ENCODE data around the gene DAZAP1.

Gene DAZAP1

GRCh38 chr19:1394252-1395193 lies 12.9 kb upstream of the DAZAP1 start:
- DNase-seq: no peak

- DNase-seq: no peak
These were observed 12.0 kb upstream of the DAZAP1 start for GRCh38 chr19:1395194-1396018.

GRCh38 chr19:1396019-1396767 lies 11.2 kb upstream of the DAZAP1 start:
- DNase-seq: no peak

GRCh38 chr19:1396768-1397679 lies 10.4 kb upstream of the DAZAP1 start:
- no peak for DNase-seq

- DNase-seq: no peak
These were observed 9.5 kb upstream of the DAZAP1 start for GRCh38 chr19:1397838-1398237.

- DNase-seq: no peak
These were observed 8.3 kb upstream of the DAZAP1 start for GRCh38 chr19:1399079-1399478.

GRCh38 chr19:1399745-1400144 lies 7.6 kb upstream of the DAZAP1 start:
- no peak for DNase-seq

GRCh38 chr19:1400281-1401137 lies 6.9 kb upstream of the DAZAP1 start:
- no peak for DNase-seq

- DNase-seq: peak; percentile 52
These were observed 6.1 kb upstream of the DAZAP1 start, which contains the start of gene GAMT for GRCh38 chr19:1401138-1401888. Gene GAMT, minus strand, starts transcription at chr19:1401542. Its CDS starts 66 bp downstream, at chr19:1401476.

GRCh38 chr19:1401889-1402217 lies 5.5 kb upstream of the DAZAP1 start:
- DNase-seq: no peak

GRCh38 chr19:1402411-1403070 lies 4.8 kb upstream of the DAZAP1 start:
- DNase-seq: no peak

- DNase-seq: peak; percentile 100
These were observed 435 bp upstream of the DAZAP1 start for GRCh38 chr19:1406774-1407527.

GRCh38 chr19:1408300-1409203 lies 1.2 kb downstream of the DAZAP1 start:
- peak; percentile 50 for DNase-seq

- no peak for DNase-seq
These were observed 2.0 kb downstream of the DAZAP1 start for GRCh38 chr19:1409204-1410005.

GRCh38 chr19:1410136-1410786 lies 2.9 kb downstream of the DAZAP1 start:
- DNase-seq: no peak

- no peak for DNase-seq
These were observed 3.4 kb downstream of the DAZAP1 start for GRCh38 chr19:1410789-1411188.
